GM23248 (cell line): Measurements from ENCODE around the gene LCN9. TPM values are rescaled to one million over a fixed set of nuclear protein-coding genes. Genes with fewer than 3 reads are reported as not detected.
"Not testable (repeated sequence)": the region's sequence is repeated elsewhere in the genome, so short reads cannot be mapped to it uniquely, and the experiment has no call there.

Experiments
- DNase-seq: peaks from one replicate; pipeline ENCODE4 v3.0.0-alpha.2; 2015
- H2AFZ ChIP-seq: fragments of 200-600 bp; sonication (generic); 2 replicates; pipeline ENCODE4 v1.6.1; 2016; ENCODE audit warnings: antibody characterized with exemption
- H3F3A ChIP-seq: fragments of 200-600 bp; sonication (generic); 2 replicates; pipeline ENCODE4 v1.6.1; 2016; ENCODE audit warnings: mild to moderate bottlenecking, antibody characterized with exemption, mixed run types; ENCODE audit not compliant: insufficient read depth
- H3K27ac ChIP-seq: fragments of 200-600 bp; sonication (generic); 2 replicates; pipeline ENCODE4 v1.5.1; 2016; ENCODE audit warnings: mild to moderate bottlenecking
- H3K27me3 ChIP-seq: fragments of 200-600 bp; sonication (generic); replicated peaks from 2 replicates; pipeline ENCODE4 v1.6.1; 2016; ENCODE audit warnings: mild to moderate bottlenecking; ENCODE audit not compliant: insufficient read depth
- H3K36me3 ChIP-seq: fragments of 200-600 bp; sonication (generic); 2 replicates; pipeline ENCODE4 v1.6.1; 2016; ENCODE audit warnings: low read depth, mild to moderate bottlenecking
- H3K4me1 ChIP-seq: fragments of 200-600 bp; sonication (generic); 2 replicates; pipeline ENCODE4 v1.6.1; 2016; ENCODE audit warnings: mild to moderate bottlenecking; ENCODE audit not compliant: insufficient read depth
- H3K4me2 ChIP-seq: fragments of 200-600 bp; sonication (generic); one replicate; pipeline ENCODE4 v1.6.1; 2016; ENCODE audit warnings: mild to moderate bottlenecking; ENCODE audit not compliant: unreplicated experiment
- H3K4me3 ChIP-seq: fragments of 200-600 bp; sonication (generic); 2 replicates; pipeline ENCODE4 v1.5.1; 2016; ENCODE audit warnings: mild to moderate bottlenecking
- H3K79me2 ChIP-seq: fragments of 200-600 bp; sonication (generic); 2 replicates; pipeline ENCODE4 v1.6.1; 2016; ENCODE audit warnings: mild to moderate bottlenecking; ENCODE audit not compliant: insufficient read depth
- H3K9ac ChIP-seq: fragments of 200-600 bp; sonication (generic); 2 replicates; pipeline ENCODE4 v1.6.1; 2016; ENCODE audit warnings: mild to moderate bottlenecking
- H3K9me2 ChIP-seq: fragments of 200-600 bp; sonication (generic); 2 replicates; pipeline ENCODE4 v1.6.1; 2016; ENCODE audit warnings: mixed run types, mild to moderate bottlenecking, moderate library complexity; ENCODE audit not compliant: insufficient read depth
- H3K9me3 ChIP-seq: fragments of 200-600 bp; sonication (generic); one replicate; pipeline ENCODE4 v1.6.1; 2017; ENCODE audit warnings: low read depth
- H4K20me1 ChIP-seq: fragments of 200-600 bp; sonication (generic); 2 replicates; pipeline ENCODE4 v1.6.0; 2016; ENCODE audit not compliant: insufficient read depth
- EZH2 ChIP-seq: fragments of 200-600 bp; sonication (generic); IDR thresholded peaks from 2 replicates; pipeline ENCODE4 v1.6.1; 2018; ENCODE audit warnings: antibody characterized with exemption, mild to moderate bottlenecking; ENCODE audit not compliant: insufficient read depth, poor library complexity, severe bottlenecking
- EZH2phosphoT487 ChIP-seq: fragments of 200-600 bp; sonication (generic); IDR thresholded peaks from 2 replicates; pipeline ENCODE4 v1.6.1; 2018; ENCODE audit warnings: antibody characterized with exemption, moderate library complexity, mild to moderate bottlenecking, low read depth; ENCODE audit not compliant: insufficient read depth
- WGBS, 2 experiments: methylation state at CpG; one replicate each; pipeline ENCODE4 v1.1.6; 2015 to 2017; ENCODE audit warnings: low lambda C conversion rate in 2 of 2, low coverage in 1 of 2; ENCODE audit errors: missing lambda C conversion rate in 2 of 2; 5-methylcytosine and 5-hydroxymethylcytosine counted together
- in situ Hi-C: fragments of 300-500 bp; cut with MboI; formaldehyde crosslinking; loops from 2 replicates; pipeline ENCODE4 v1.15.0; 2020
- polyA plus RNA-seq: library from polyadenylated mRNA; unstranded; fragments of >200 nt; fragmentation: Nextera tagmentation; extraction: Ambion mirVana; gene quantifications from 2 replicates; pipeline ENCODE4 v1.2.1, GENCODE V29; 2016
- total RNA-seq: library from RNA; depleted of rRNA; stranded (reverse); fragments of >200 nt; shearing (Covaris generic); gene quantifications from 2 replicates; pipeline ENCODE4 v1.2.3, GENCODE V29; 2014

The LCN9 gene
- total and polyA plus RNA-seq, 2 experiments from 2014 or later: not detected

DNA sequence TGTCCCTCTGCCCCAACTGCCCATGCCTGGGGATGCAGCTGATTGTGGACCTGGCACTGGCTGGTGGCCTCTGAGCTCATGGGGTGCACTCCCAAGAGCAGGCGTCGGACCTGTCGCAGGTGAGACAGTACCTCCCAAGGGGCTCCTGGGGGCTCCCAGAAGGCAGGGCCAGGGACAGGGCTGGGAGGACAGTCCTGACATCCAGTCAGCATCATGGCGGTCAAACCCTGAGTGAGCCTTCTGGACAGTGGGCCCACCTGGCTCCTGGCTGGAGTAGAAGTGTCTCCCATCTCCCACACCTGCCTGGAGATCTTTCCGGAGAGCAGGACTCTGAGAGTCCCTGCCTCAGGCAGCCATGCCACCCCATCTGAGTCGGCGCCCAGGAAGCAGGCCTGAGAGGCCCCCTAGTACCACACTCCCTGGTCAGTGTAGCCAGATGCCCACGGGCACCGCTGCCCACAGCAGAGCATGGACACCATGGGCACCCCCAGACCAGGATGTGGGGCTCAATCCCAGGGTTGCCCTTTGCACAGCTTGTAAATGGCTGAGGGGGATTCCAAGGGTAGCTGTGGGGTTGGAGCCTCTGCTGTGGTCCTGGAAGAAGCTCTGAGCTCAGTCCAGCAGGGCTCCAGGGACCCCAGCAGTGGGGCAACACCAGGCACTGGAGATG, 6.6 kb downstream of the LCN9 start:
- Histone ChIP-seq H3K4me1 (no peaks in the 10 kb centered on the region), H3K36me3 (no peaks in the 10 kb centered on the region), H3K4me2 (no peak overlapping the region), H3K9ac (no peak overlapping the region), H3K27ac (no peak overlapping the region), H3F3A (no peaks in the 10 kb centered on the region), H3K79me2 (no peaks in the 10 kb centered on the region), H2AFZ (no peak overlapping the region), H3K9me2 (no peaks in the 10 kb centered on the region), H3K9me3 (no peaks in the 10 kb centered on the region), H3K4me3 (no peak overlapping the region), H3K27me3 (peaks cover 7% of the 10 kb centered on the region; the same call in 1 of the 2 replicates), H4K20me1 (no peaks in the 10 kb centered on the region)
- in situ Hi-C loops: no loop called here
- TF ChIP-seq EZH2phosphoT487 (no peak), EZH2 (no peak)
- WGBS, 2 experiments: 59% methylated on average over 9 of the region's 9 CpGs
- DNase-seq: no peak

DNA sequence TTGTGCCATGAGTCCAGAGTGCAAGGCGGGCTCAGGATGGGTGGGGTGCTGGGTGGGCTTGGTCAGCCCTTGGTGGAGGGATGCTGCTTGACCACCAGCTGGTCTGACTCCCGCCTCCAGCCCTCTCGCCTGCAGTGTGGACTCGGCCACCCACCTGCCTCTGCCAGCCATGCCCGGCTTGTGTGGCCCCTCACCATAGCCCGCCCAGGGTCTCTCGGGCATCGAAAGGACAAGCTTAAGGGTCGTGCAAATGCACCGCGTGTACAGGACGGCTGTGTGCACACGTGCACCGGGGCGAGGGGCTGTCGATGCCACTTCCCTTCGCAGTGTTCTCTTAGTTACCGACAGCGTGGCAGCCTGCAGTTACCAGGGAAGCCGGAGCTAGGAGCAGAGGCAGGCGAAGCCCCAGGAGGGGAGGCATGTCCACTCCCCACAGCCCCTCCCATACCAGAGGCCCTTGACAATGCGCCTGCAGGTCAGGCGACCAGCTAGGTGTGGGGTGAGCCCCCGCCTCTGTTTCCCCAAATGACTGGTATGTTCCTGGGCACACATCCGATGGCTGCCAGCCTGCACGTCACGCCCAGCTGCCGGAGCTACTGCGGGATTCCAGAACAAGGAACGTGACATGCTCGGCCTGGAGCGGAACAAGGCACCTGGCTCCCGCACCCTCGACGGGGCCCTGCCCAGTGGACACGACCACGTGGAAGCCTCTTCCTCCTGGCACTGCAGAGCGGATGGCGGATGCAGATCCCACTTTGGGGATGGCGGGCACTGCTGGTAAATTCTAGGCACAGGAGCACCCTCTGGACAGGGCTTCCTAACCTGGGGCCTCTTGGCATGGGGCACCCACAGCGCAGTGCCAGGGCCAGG, 7.8 kb downstream of the LCN9 start:
- no peaks in the 10 kb centered on the region for H3K79me2 ChIP-seq
- TF ChIP-seq EZH2phosphoT487 (no peak), EZH2 (no peak)
- no peaks in the 10 kb centered on the region for H4K20me1 ChIP-seq
- H2AFZ ChIP-seq: no peak overlapping the region
- H3K9me2 ChIP-seq: no peaks in the 10 kb centered on the region
- no peaks in the 10 kb centered on the region for H3K4me1 ChIP-seq
- H3K4me2 ChIP-seq: no peak overlapping the region
- WGBS, 2 experiments: 59 to 60% methylated on average over 39 to 41 of the region's 41 CpGs
- peaks cover 7% of the 10 kb centered on the region; the same call in 1 of the 2 replicates for H3K27me3 ChIP-seq
- no peak for DNase-seq
- H3K36me3 ChIP-seq: no peaks in the 10 kb centered on the region
- no peak overlapping the region for H3K9ac ChIP-seq
- no peak overlapping the region for H3K4me3 ChIP-seq
- H3K27ac ChIP-seq: no peak overlapping the region
- no peaks in the 10 kb centered on the region for H3F3A ChIP-seq
- in situ Hi-C loops: no loop called here
- H3K9me3 ChIP-seq: no peaks in the 10 kb centered on the region

DNA sequence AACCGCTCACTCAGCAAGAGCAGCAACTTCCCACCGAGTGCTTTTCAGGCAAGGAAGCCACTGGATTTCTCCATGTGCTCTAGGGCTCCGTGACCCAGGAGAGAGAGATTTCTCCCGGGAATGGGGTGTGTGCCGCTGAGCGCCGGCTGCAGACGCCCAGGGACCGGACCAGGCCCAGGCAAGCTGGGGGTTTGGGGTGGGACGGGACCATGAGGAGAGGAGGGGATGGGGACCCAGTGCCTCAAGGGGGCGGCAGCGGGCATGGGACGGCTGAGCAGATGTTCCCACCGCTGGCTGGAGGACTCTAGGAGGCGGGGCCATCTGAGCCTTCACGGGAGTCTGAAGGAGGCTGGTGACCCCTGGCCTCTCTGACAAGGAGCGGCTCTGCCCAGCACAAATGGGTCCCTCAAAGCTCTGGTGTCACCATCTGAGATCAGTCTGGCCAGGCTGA, 8.5 kb downstream of the LCN9 start:
- no peak overlapping the region for H2AFZ ChIP-seq
- H3K27ac ChIP-seq: no peak overlapping the region
- no peaks in the 10 kb centered on the region for H3K79me2 ChIP-seq
- H3K27me3 ChIP-seq: peaks cover 7% of the 10 kb centered on the region; the same call in 1 of the 2 replicates
- H3K9me3 ChIP-seq: no peaks in the 10 kb centered on the region
- H3F3A ChIP-seq: no peaks in the 10 kb centered on the region
- no peak for DNase-seq
- H4K20me1 ChIP-seq: no peaks in the 10 kb centered on the region
- H3K4me1 ChIP-seq: no peaks in the 10 kb centered on the region
- H3K36me3 ChIP-seq: no peaks in the 10 kb centered on the region
- no peak overlapping the region for H3K4me3 ChIP-seq
- H3K9me2 ChIP-seq: no peaks in the 10 kb centered on the region
- in situ Hi-C loops: no loop called here
- 36 to 38% methylated on average over 9 to 17 of the region's 17 CpGs for WGBS, 2 experiments
- TF ChIP-seq EZH2phosphoT487: no peak
- TF ChIP-seq EZH2: no peak
- H3K4me2 ChIP-seq: no peak overlapping the region
- no peak overlapping the region for H3K9ac ChIP-seq

DNA sequence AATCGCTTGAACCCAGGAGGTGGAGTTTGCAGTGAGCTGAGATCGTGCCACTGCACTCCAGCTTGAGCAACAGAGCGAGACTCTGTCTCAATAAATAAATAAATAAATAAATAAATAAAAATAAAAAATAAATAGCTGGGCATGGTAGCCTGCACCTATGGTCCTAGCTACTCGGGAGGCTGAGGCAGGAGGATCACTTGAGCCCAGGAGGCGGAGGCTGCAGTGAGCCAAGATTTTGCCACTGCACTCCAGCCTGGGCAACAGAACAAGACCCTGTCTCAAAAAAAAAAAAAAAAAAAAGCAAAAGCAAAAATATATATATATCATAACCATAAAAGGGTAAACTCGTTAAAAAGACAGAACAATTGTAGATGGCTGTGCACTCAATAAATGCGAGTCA, 9.7 kb downstream of the LCN9 start:
- WGBS, 2 experiments: 42 to 47% methylated on average over 7 of the region's 7 CpGs
- H3K4me2 ChIP-seq, H3K27ac ChIP-seq, H3K9ac ChIP-seq, H3K4me1 ChIP-seq, H4K20me1 ChIP-seq, H3K79me2 ChIP-seq, H3K4me3 ChIP-seq, H3K36me3 ChIP-seq, H3F3A ChIP-seq, H3K9me2 ChIP-seq, H3K9me3 ChIP-seq, DNase-seq, H2AFZ ChIP-seq, in situ Hi-C loops, H3K27me3 ChIP-seq: not testable (repeated sequence)
